Measurements from ENCODE around the gene NEK6.

Gene NEK6

GRCh38 chr9:124296796-124297550 lies 39.2 kb downstream of the NEK6 start:
- DNase-seq (ENCODE audit: low read depth, low spot score) = no peak

GRCh38 chr9:124297551-124297901 lies 39.8 kb downstream of the NEK6 start:
- peak; percentile 96 for DNase-seq (ENCODE audit: low read depth, low spot score)

GRCh38 chr9:124297915-124298645 lies 40.3 kb downstream of the NEK6 start:
- no peak for DNase-seq (ENCODE audit: low read depth, low spot score)

- DNase-seq (ENCODE audit: low read depth, low spot score) = peak; percentile 74
Measured at GRCh38 chr9:124298646-124299235, 41.0 kb downstream of the NEK6 start.

GRCh38 chr9:124299515-124300090 lies 41.9 kb downstream of the NEK6 start:
- no peak for DNase-seq (ENCODE audit: low read depth, low spot score)

- DNase-seq (ENCODE audit: low read depth, low spot score) = no peak
Measured at GRCh38 chr9:124300312-124300711, 42.6 kb downstream of the NEK6 start.

GRCh38 chr9:124302921-124303320 lies 45.2 kb downstream of the NEK6 start:
- DNase-seq (ENCODE audit: low read depth, low spot score) = no peak

- no peak for DNase-seq (ENCODE audit: low read depth, low spot score)
Measured at GRCh38 chr9:124303762-124304161, 46.0 kb downstream of the NEK6 start.

GRCh38 chr9:124304285-124304684 lies 46.5 kb downstream of the NEK6 start:
- DNase-seq (ENCODE audit: low read depth, low spot score) = no peak

GRCh38 chr9:124306098-124306735 lies 48.5 kb downstream of the NEK6 start:
- no peak for DNase-seq (ENCODE audit: low read depth, low spot score)

- no peak for DNase-seq (ENCODE audit: low read depth, low spot score)
Measured at GRCh38 chr9:124307379-124308030, 49.8 kb downstream of the NEK6 start.

- no peak for DNase-seq (ENCODE audit: low read depth, low spot score)
Measured at GRCh38 chr9:124308606-124309491, 51.1 kb downstream of the NEK6 start.

GRCh38 chr9:124309667-124310084 lies 51.9 kb downstream of the NEK6 start:
- DNase-seq (ENCODE audit: low read depth, low spot score) = peak; percentile 88

GRCh38 chr9:124311283-124311682 lies 53.5 kb downstream of the NEK6 start:
- no peak for DNase-seq (ENCODE audit: low read depth, low spot score)

GRCh38 chr9:124312290-124313265 lies 54.8 kb downstream of the NEK6 start:
- DNase-seq (ENCODE audit: low read depth, low spot score) = no peak

- no peak for DNase-seq (ENCODE audit: low read depth, low spot score)
Measured at GRCh38 chr9:124313940-124314339, 56.2 kb downstream of the NEK6 start.

- DNase-seq (ENCODE audit: low read depth, low spot score) = no peak
Measured at GRCh38 chr9:124315882-124316281, 58.1 kb downstream of the NEK6 start.

- DNase-seq (ENCODE audit: low read depth, low spot score) = peak; percentile 89
Measured at GRCh38 chr9:124320062-124320973, 62.6 kb downstream of the NEK6 start.

Measured in ELF-1 (cell line).